ENCODE data around the gene CTNND2. TPM values are rescaled to one million over a fixed set of nuclear protein-coding genes. Genes with fewer than 3 reads are reported as not detected.
"Not testable (repeated sequence)": the region's sequence is repeated elsewhere in the genome, so short reads cannot be mapped to it uniquely, and the experiment has no call there.

CTNND2 gene
- total and polyA plus RNA-seq, 10 of the 15 experiments (the other 5 are each of a cell fraction or from before 2014, with no cell fraction given): 0.02 to 0.16 (median 0.04) TPM; not detected in 7

DNA sequence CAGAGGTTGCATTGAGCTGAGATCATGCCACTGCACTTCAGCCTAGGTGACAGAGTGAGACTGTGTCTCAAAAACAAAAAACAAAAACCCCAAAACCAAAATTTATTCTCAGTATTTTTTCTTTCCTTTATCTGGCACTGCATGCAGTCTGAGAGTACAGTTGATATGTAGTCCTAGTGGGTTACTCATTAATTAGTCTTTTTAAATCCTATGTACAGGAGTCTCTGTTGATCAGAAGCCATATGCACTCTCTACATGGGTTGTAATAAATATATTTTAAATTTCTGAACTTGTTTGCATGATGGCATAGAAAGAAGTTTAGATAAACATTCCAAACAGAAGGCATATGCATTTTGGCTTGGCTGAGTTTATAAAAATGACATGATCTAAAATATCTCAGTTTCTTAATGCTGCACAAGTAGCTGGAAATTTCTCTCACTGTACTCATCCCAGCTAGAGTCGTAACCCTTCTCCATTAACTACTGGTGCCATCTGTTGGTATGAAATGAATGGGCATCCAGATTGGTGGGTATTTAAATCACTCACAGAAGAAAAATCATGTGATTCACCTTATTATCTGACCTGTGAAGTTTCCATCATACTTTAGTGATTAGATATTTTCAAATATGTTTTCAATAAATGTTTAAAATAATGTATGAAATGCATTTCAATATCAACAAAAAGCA is 284.8 kb downstream of the CTNND2 start (continued):
- TF ChIP-seq GATAD2B (conservative IDR thresholded peaks at IDR 0.05; ENCODE audit: low read depth) (no peak), JUNB (IDR thresholded peaks at IDR 0.05) (no peak)

DNA sequence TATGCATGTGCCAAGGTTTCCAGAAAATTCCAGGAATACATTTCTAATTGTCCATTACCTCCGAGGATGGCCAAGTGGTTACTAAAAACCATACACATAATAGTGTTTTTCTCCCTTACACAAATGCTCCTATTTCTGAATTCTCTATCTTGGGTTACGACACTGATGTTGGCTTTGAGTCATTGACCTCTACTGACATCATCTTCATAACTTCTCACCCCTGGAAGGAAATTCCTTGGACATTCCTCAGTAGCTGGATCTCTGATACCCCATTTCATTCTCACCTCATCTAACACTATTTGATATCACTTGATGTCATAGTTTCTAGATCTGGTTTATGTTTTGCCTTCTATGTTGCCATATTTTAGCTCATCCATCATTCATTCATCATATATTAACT is 287.2 kb downstream of the CTNND2 start:
- SMC1A ChIA-PET (ENCODE audit: uncharacterized antibody, unreplicated experiment): no interaction called here
- intact Hi-C loops (cut with micrococcal nuclease; ENCODE audit: unreplicated experiment) (no loop called here), in situ Hi-C loops (cut with MboI) (no loop called here)
- Histone ChIP-seq H3K27ac (ENCODE audit: control insufficient read depth, insufficient read depth) (no peak overlapping the region), H3K4me3 (no peak overlapping the region), H3K36me3 (ENCODE audit: control insufficient read depth in 2 of 2, insufficient read depth in 2 of 2, low read length in 1 of 2) (no peaks in the 10 kb centered on the region), H3K79me2 (ENCODE audit: control insufficient read depth, insufficient read depth, low read length) (no peaks in the 10 kb centered on the region), H3K9me3 (replicated peaks; ENCODE audit: control insufficient read depth, insufficient read depth, low read length) (no peaks in the 10 kb centered on the region), H3K4me2 (ENCODE audit: control insufficient read depth, insufficient read depth) (no peak overlapping the region), H3K27me3 (replicated peaks in 1 of 2; ENCODE audit: control insufficient read depth in 2 of 2, insufficient read depth in 2 of 2, low read length in 1 of 2) (no peaks in the 10 kb centered on the region), H2AFZ (ENCODE audit: control insufficient read depth, low read depth, low read length) (no peak overlapping the region), H3K4me1 (ENCODE audit: control insufficient read depth, insufficient read depth, low read length) (no peaks in the 10 kb centered on the region), H4K20me1 (ENCODE audit: control insufficient read depth, insufficient read depth) (no peaks in the 10 kb centered on the region), H3K9ac (ENCODE audit: control insufficient read depth, insufficient read depth, low read length) (no peak overlapping the region)
- no peak for DNase-seq (ENCODE audit: low read depth, low spot score)
- POLR2A ChIA-PET: no interaction called here
- CTCF ChIA-PET: no interaction called here
- no peak for FAIRE-seq
- ATAC-seq: no peak
- WGBS (ENCODE audit: insufficient coverage, insufficient replicate concordance, low lambda C conversion rate, missing lambda C conversion rate): 25% methylated on average over 2 of the region's 2 CpGs
- no peak for TF ChIP-seq FOXK2 (IDR thresholded peaks at IDR 0.05)
- TF ChIP-seq EZH2 (IDR thresholded peaks at IDR 0.05; ENCODE audit: borderline replicate concordance, control insufficient read depth, low read depth, low read length): no peak
- TF ChIP-seq, protein P1, sequence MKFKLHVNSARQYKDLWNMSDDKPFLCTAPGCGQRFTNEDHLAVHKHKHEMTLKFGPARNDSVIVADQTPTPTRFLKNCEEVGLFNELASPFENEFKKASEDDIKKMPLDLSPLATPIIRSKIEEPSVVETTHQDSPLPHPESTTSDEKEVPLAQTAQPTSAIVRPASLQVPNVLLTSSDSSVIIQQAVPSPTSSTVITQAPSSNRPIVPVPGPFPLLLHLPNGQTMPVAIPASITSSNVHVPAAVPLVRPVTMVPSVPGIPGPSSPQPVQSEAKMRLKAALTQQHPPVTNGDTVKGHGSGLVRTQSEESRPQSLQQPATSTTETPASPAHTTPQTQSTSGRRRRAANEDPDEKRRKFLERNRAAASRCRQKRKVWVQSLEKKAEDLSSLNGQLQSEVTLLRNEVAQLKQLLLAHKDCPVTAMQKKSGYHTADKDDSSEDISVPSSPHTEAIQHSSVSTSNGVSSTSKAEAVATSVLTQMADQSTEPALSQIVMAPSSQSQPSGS (IDR thresholded peaks at IDR 0.05; ENCODE audit: low read length): no peak
- no peak for TF ChIP-seq RB1 (IDR thresholded peaks at IDR 0.05; ENCODE audit: borderline replicate concordance)
- BruUV-seq (replicated peaks): no TSS peak
- RAD21 ChIA-PET (ENCODE audit: unreplicated experiment): no interaction called here

DNA sequence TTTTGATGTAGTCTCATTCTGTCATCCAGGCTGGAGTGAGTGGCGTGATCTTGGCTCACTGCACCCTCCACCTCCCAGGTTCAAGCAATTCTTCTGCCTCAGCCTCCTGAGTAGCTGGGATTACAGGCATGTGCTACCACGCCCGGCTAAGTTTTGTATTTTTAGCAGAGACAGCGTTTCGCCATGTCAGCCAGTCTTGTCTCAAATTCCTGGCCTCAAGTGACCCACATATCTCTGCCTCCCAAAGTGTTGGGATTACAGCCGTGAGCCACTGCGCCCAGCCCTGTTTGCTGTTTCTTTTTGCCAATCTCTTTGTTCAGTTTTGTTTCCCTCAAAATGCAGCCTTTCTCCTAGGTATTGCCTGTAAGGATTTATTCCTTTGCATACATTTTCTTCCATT is 287.6 kb downstream of the CTNND2 start:
- in situ Hi-C loops (cut with MboI); H2AFZ ChIP-seq (ENCODE audit: control insufficient read depth, low read depth, low read length); CTCF ChIA-PET; FAIRE-seq; POLR2A ChIA-PET; H3K27ac ChIP-seq (ENCODE audit: control insufficient read depth, insufficient read depth); SMC1A ChIA-PET (ENCODE audit: uncharacterized antibody, unreplicated experiment); H3K4me3 ChIP-seq; H3K79me2 ChIP-seq (ENCODE audit: control insufficient read depth, insufficient read depth, low read length); H3K9ac ChIP-seq (ENCODE audit: control insufficient read depth, insufficient read depth, low read length); H3K36me3 ChIP-seq (ENCODE audit: control insufficient read depth in 2 of 2, insufficient read depth in 2 of 2, low read length in 1 of 2); ATAC-seq; BruUV-seq (replicated peaks); DNase-seq (ENCODE audit: low read depth, low spot score); intact Hi-C loops (cut with micrococcal nuclease; ENCODE audit: unreplicated experiment); H3K27me3 ChIP-seq (replicated peaks in 1 of 2; ENCODE audit: control insufficient read depth in 2 of 2, insufficient read depth in 2 of 2, low read length in 1 of 2); H3K4me1 ChIP-seq (ENCODE audit: control insufficient read depth, insufficient read depth, low read length); RAD21 ChIA-PET (ENCODE audit: unreplicated experiment); H4K20me1 ChIP-seq (ENCODE audit: control insufficient read depth, insufficient read depth); H3K9me3 ChIP-seq (replicated peaks; ENCODE audit: control insufficient read depth, insufficient read depth, low read length); H3K4me2 ChIP-seq (ENCODE audit: control insufficient read depth, insufficient read depth): not testable (repeated sequence)
- WGBS (ENCODE audit: insufficient coverage, insufficient replicate concordance, low lambda C conversion rate, missing lambda C conversion rate): 19% methylated on average over 7 of the region's 7 CpGs

All from GM12878 (cell line).